ENCODE results near the gene FBN2. TPM values are rescaled to one million over a fixed set of nuclear protein-coding genes. Genes with fewer than 3 reads are reported as not detected.

Gene FBN2
- total and polyA plus RNA-seq, 7 donors: under 0.01 to 0.46 (median 0.04) TPM; not detected in 1

- no peak for DNase-seq
- H3K4me3 ChIP-seq: no peak overlapping the region
- no peaks in the 10 kb centered on the region for H3K4me1 ChIP-seq
- no peak overlapping the region for H3K27ac ChIP-seq
- no peaks in the 10 kb centered on the region for H3K27me3 ChIP-seq (ENCODE audit: insufficient read depth in 3 of 3, low read length in 2 of 3)
- TF ChIP-seq CTCF (IDR thresholded peaks at IDR 0.05): no peak
- 60 to 92% (median 64%) methylated on average over 2 of the region's 2 CpGs for WGBS, 3 donors
- ATAC-seq: no peak
- no peaks in the 10 kb centered on the region for H3K9me3 ChIP-seq
- intact Hi-C loops (cut with DNase I): no loop called here
- H3K36me3 ChIP-seq (ENCODE audit: insufficient read depth in 1 of 2, low read depth in 1 of 2): no peaks in the 10 kb centered on the region
Observed at GRCh38 chr5:128225245-128226030, 312.6 kb downstream of the FBN2 start.

- DNase-seq (no peak), ATAC-seq (no peak)
- H3K36me3 ChIP-seq (ENCODE audit: insufficient read depth in 1 of 2, low read depth in 1 of 2): no peaks in the 10 kb centered on the region
- H3K4me3 ChIP-seq: no peak overlapping the region
- no peak for TF ChIP-seq CTCF (IDR thresholded peaks at IDR 0.05)
- WGBS, 3 donors: 76 to 88% (median 86%) methylated on average over 1 of the region's 1 CpG
- intact Hi-C loops (cut with DNase I): no loop called here
- H3K9me3 ChIP-seq: no peaks in the 10 kb centered on the region
- no peaks in the 10 kb centered on the region for H3K4me1 ChIP-seq
- no peak overlapping the region for H3K27ac ChIP-seq
- H3K27me3 ChIP-seq (ENCODE audit: insufficient read depth in 3 of 3, low read length in 2 of 3): no peaks in the 10 kb centered on the region
Observed at GRCh38 chr5:128224336-128224735, 313.7 kb downstream of the FBN2 start.

GRCh38 chr5:128220841-128221240 lies 317.2 kb downstream of the FBN2 start:
- Histone ChIP-seq H3K27ac (no peak overlapping the region), H3K4me3 (no peak overlapping the region), H3K9me3 (no peaks in the 10 kb centered on the region), H3K36me3 (ENCODE audit: insufficient read depth in 1 of 2, low read depth in 1 of 2) (no peaks in the 10 kb centered on the region), H3K4me1 (no peaks in the 10 kb centered on the region), H3K27me3 (ENCODE audit: insufficient read depth in 3 of 3, low read length in 2 of 3) (no peaks in the 10 kb centered on the region)
- TF ChIP-seq CTCF (IDR thresholded peaks at IDR 0.05): no peak
- DNase-seq (no peak), ATAC-seq (no peak)
- 93 to 99% (median 94%) methylated on average over 2 of the region's 2 CpGs for WGBS, 3 donors
- intact Hi-C loops (cut with DNase I): no loop called here

- no peaks in the 10 kb centered on the region for H3K27me3 ChIP-seq (ENCODE audit: insufficient read depth in 3 of 3, low read length in 2 of 3)
- TF ChIP-seq CTCF (IDR thresholded peaks at IDR 0.05): no peak
- H3K27ac ChIP-seq: no peak overlapping the region
- peak in 1 of 2 donors; percentile 15 for DNase-seq
- WGBS, 3 donors: 37 to 48% (median 39%) methylated on average over 15 of the region's 15 CpGs
- ATAC-seq: peak; percentile 56 to 90 (median 68)
- H3K36me3 ChIP-seq (ENCODE audit: insufficient read depth in 1 of 2, low read depth in 1 of 2): no peaks in the 10 kb centered on the region
- H3K4me3 ChIP-seq: no peak overlapping the region
- no peaks in the 10 kb centered on the region for H3K4me1 ChIP-seq
- intact Hi-C loops (cut with DNase I): loop anchor here in 1 of 2 donors (10.0 kb wide), 1 partner anchor 458 kb away; no protein-coding TSS in a partner anchor
- H3K9me3 ChIP-seq: no peaks in the 10 kb centered on the region
Observed at GRCh38 chr5:128216860-128217531, 321.0 kb downstream of the FBN2 start.

Data from psoas muscle (tissue), 8 donors.